MCF 10A (cell line): Measurements from ENCODE around the gene IPO5. TPM values are rescaled to one million over a fixed set of nuclear protein-coding genes. Genes with fewer than 3 reads are reported as not detected.
"Not testable (repeated sequence)": the region's sequence is repeated elsewhere in the genome, so short reads cannot be mapped to it uniquely, and the experiment has no call there.

Source experiments
- BruUV-seq: library from RNA; stranded (reverse); fragments of 400-500 nt; replicated peaks from 2 replicates; lab custom pipeline; 2021; lab: Mats Ljungman, UMichigan
- CTCF ChIA-PET: fragments of 300-600 bp; sonication (Branson Sonifier 250); formaldehyde crosslinking; extraction: SDS; loops from one replicate; lab custom pipeline; 2021; ENCODE audit warnings: antibody characterized with exemption, inconsistent platforms; lab: Yijun Ruan, JAX
- POLR2A ChIA-PET: fragments of 300-600, 350-650 bp; sonication (Branson Sonifier 250); formaldehyde crosslinking; extraction: SDS; loops from one replicate; lab custom pipeline; 2020; ENCODE audit warnings: antibody characterized with exemption, inconsistent platforms; lab: Yijun Ruan, JAX
- DNase-seq: peaks from one replicate; pipeline ENCODE4 v3.0.0-alpha.2; 2018; ENCODE audit not compliant: unreplicated experiment
- H3K27ac Mint-ChIP-seq: one replicate; pipeline ENCODE4 v1.8.0; 2022; ENCODE audit warnings: mild to moderate bottlenecking, low read depth, mixed read lengths; ENCODE audit not compliant: unreplicated experiment
- H3K27me3 Mint-ChIP-seq: one replicate; pipeline ENCODE4 v1.8.0; 2022; ENCODE audit warnings: mixed read lengths; ENCODE audit not compliant: insufficient read depth, unreplicated experiment
- H3K36me3 Mint-ChIP-seq: one replicate; pipeline ENCODE4 v1.8.0; 2022; ENCODE audit warnings: mild to moderate bottlenecking, moderate library complexity, mixed read lengths; ENCODE audit not compliant: insufficient read depth, unreplicated experiment
- H3K4me1 Mint-ChIP-seq: one replicate; pipeline ENCODE4 v1.8.0; 2022; ENCODE audit warnings: mixed read lengths; ENCODE audit not compliant: insufficient read depth, unreplicated experiment
- H3K4me3 Mint-ChIP-seq: one replicate; pipeline ENCODE4 v1.8.0; 2022; ENCODE audit warnings: mild to moderate bottlenecking, moderate library complexity, mixed read lengths; ENCODE audit not compliant: unreplicated experiment
- H3K9me3 Mint-ChIP-seq: one replicate; pipeline ENCODE4 v1.8.0; 2022; ENCODE audit warnings: mixed read lengths; ENCODE audit not compliant: unreplicated experiment
- intact Hi-C: fragments of 100-400 bp; cut with micrococcal nuclease; formaldehyde crosslinking; loops from 2 replicates; pipeline ENCODE4 v1.14.1; 2022
- total RNA-seq: library from RNA; stranded (reverse); gene quantifications from 2 replicates; pipeline ENCODE4 v1.2.3, GENCODE V29; 2022
- TF ChIP-seq, protein P1 (sequence below): fragments of 200-600 bp; IDR thresholded peaks from one replicate; pipeline ENCODE4 v1.8.0; 2022; ENCODE audit warnings: antibody characterized with exemption, mild to moderate bottlenecking; ENCODE audit not compliant: unreplicated experiment

Gene IPO5
- total RNA-seq, 1 experiment from 2014 or later, result 200 TPM

- peaks cover 15% of the 10 kb centered on the region for H3K4me1 Mint-ChIP-seq
- no TSS peak for BruUV-seq
- no peaks in the 10 kb centered on the region for H3K27me3 Mint-ChIP-seq
- H3K36me3 Mint-ChIP-seq, result no peaks in the 10 kb centered on the region
- ChIA-PET CTCF (no interaction called here), POLR2A (interaction anchor here (0.6 to 1.4 kb wide), 3 partner anchors 29 to 58 kb away, joined by 3 to 4 read pairs (median 3); no protein-coding TSS in a partner anchor)
- peak overlapping the region; percentile 80 for H3K27ac Mint-ChIP-seq
- H3K9me3 Mint-ChIP-seq, result peaks cover 7% of the 10 kb centered on the region
- H3K4me3 Mint-ChIP-seq, result no peak overlapping the region
- intact Hi-C loops, result loop anchor here (2.0 to 10.0 kb wide), 2 partner anchors 30 to 72 kb away; no protein-coding TSS in a partner anchor
- TF ChIP-seq, protein P1, sequence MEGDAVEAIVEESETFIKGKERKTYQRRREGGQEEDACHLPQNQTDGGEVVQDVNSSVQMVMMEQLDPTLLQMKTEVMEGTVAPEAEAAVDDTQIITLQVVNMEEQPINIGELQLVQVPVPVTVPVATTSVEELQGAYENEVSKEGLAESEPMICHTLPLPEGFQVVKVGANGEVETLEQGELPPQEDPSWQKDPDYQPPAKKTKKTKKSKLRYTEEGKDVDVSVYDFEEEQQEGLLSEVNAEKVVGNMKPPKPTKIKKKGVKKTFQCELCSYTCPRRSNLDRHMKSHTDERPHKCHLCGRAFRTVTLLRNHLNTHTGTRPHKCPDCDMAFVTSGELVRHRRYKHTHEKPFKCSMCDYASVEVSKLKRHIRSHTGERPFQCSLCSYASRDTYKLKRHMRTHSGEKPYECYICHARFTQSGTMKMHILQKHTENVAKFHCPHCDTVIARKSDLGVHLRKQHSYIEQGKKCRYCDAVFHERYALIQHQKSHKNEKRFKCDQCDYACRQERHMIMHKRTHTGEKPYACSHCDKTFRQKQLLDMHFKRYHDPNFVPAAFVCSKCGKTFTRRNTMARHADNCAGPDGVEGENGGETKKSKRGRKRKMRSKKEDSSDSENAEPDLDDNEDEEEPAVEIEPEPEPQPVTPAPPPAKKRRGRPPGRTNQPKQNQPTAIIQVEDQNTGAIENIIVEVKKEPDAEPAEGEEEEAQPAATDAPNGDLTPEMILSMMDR, result no peak
- DNase-seq, result peak; percentile 88
Observed at GRCh38 chr13:97946951-97947588, 6.4 kb upstream of the IPO5 start.

DNA sequence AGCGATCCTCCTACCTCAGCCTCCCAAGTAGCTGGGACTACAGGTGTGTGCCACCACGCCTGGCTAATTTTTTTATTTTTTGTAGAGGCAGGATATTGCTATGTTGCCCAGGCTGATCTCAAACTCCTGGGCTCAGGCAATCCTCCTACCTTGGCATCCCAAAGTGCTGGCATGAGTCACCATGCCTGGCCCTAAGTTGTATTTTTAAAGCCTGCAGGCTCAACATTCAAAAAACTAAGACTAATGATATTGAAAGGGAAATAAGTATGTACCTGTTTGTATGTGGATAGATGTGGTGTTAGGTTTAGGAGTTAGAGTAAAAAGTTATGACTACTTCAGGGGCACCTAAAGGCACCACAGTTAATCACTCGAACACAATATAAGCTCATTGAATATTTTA, 5.4 kb upstream of the IPO5 start:
- TF ChIP-seq, protein P1, result no peak
- no peaks in the 10 kb centered on the region for H3K27me3 Mint-ChIP-seq
- H3K36me3 Mint-ChIP-seq, result no peaks in the 10 kb centered on the region
- peak; percentile 73 for DNase-seq
- BruUV-seq, result no TSS peak
- H3K9me3 Mint-ChIP-seq, result peaks cover 7% of the 10 kb centered on the region
- peaks cover 15% of the 10 kb centered on the region for H3K4me1 Mint-ChIP-seq
- POLR2A ChIA-PET, result interaction anchor here (1.0 kb wide), 1 partner anchor 40 kb away, joined by 3 read pairs; no protein-coding TSS in a partner anchor
- intact Hi-C loops, result loop anchor here (10.0 kb wide), 1 partner anchor 73 kb away; no protein-coding TSS in a partner anchor
- H3K27ac Mint-ChIP-seq, result peak overlapping the region; percentile 80
- no peak overlapping the region for H3K4me3 Mint-ChIP-seq
- CTCF ChIA-PET, result interaction anchor here (0.5 to 0.6 kb wide), 2 partner anchors 178 to 732 kb away, joined by 3 read pairs; no protein-coding TSS in a partner anchor

DNA sequence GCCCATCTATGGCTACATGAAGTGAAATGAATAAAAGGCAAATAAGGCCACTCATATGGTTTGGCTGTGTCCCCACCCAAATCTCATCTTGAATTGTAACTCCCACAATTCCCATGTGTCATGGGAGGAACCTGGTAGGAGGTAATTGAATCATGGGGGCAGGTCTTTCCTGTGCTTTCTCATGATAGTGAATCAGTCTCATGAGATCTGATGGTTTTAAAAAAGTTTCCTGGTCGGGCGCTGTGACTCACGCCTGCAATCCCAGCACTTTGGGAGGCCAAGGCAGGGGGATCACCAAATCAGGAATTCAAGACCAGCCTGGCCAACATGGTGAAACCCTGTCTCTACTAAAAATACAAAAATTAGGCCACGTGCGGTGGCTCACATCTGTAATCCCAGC, 4.2 kb upstream of the IPO5 start:
- H3K27ac Mint-ChIP-seq, DNase-seq, POLR2A ChIA-PET, BruUV-seq, H3K27me3 Mint-ChIP-seq, H3K9me3 Mint-ChIP-seq, H3K4me3 Mint-ChIP-seq, H3K36me3 Mint-ChIP-seq: not testable (repeated sequence)
- peaks cover 15% of the 10 kb centered on the region for H3K4me1 Mint-ChIP-seq
- intact Hi-C loops, result loop anchor here (10.0 kb wide), 1 partner anchor 75 kb away; no protein-coding TSS in a partner anchor
- CTCF ChIA-PET, result interaction anchor here (0.7 kb wide), 1 partner anchor 621 kb away, joined by 3 read pairs; no protein-coding TSS in a partner anchor

GRCh38 chr13:97951376-97951775, 2.1 kb upstream of the IPO5 start:
- no peaks in the 10 kb centered on the region for H3K36me3 Mint-ChIP-seq
- POLR2A ChIA-PET, result no interaction called here
- peaks cover 7% of the 10 kb centered on the region for H3K4me1 Mint-ChIP-seq
- no peak for DNase-seq
- BruUV-seq, result no TSS peak
- no peaks in the 10 kb centered on the region for H3K27me3 Mint-ChIP-seq
- no peak overlapping the region for H3K4me3 Mint-ChIP-seq
- intact Hi-C loops, result no loop called here
- H3K27ac Mint-ChIP-seq, result no peak overlapping the region
- CTCF ChIA-PET, result interaction anchor here (0.6 to 1.4 kb wide), 2 partner anchors 95 to 722 kb away, joined by 3 to 4 read pairs; no protein-coding TSS in a partner anchor
- H3K9me3 Mint-ChIP-seq, result peaks cover 7% of the 10 kb centered on the region
- TF ChIP-seq, protein P1, result no peak

DNA sequence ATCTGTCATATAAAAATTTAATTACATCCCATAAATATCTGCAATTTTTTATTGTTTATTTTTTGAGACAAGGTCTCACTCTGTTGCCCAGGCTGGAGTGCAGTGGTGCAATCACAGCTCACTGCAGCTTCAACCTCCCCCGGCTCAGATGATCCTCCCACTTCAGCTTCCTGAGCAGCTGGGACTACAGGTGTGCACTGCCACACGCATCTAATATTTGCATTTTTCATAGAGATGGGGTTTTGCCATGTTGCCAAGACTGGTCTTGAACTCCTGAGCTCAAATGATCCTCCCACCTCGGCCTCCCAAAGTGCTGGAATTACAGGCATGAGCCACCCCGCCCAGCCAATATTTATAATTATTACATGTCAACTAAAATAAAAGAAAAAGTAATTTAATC, 644 bp upstream of the IPO5 start:
- H3K9me3 Mint-ChIP-seq, intact Hi-C loops, H3K4me1 Mint-ChIP-seq, H3K4me3 Mint-ChIP-seq, H3K36me3 Mint-ChIP-seq, BruUV-seq, H3K27ac Mint-ChIP-seq, DNase-seq, H3K27me3 Mint-ChIP-seq: not testable (repeated sequence)
- POLR2A ChIA-PET, result interaction anchor here (0.6 kb wide), 1 partner anchor 880 kb away, joined by 3 read pairs; no protein-coding TSS in a partner anchor
- CTCF ChIA-PET, result interaction anchor here (0.6 to 1.0 kb wide), 2 partner anchors 9 to 71 kb away, joined by 3 to 4 read pairs; no protein-coding TSS in a partner anchor
